DND-41 (cell line): ENCODE results near the gene DES.
A peak's percentile ranks its signal among the peaks of the same experiment; 100 is the strongest.

ENCODE experiments used
- ATAC-seq: fragments of 200-7000 bp; cut with Tn5 transposase; 3 replicates; pipeline ENCODE4 v1.9.1; 2021; ENCODE audit warnings: low read depth; ENCODE audit not compliant: insufficient read depth
- DNase-seq: peaks from one replicate; pipeline ENCODE4 v3.0.0-alpha.2; 2020
- H2AFZ ChIP-seq: 2 replicates; pipeline ENCODE4 v1.6.0; 2012; ENCODE audit warnings: low read depth, low read length
- H3K27ac ChIP-seq: 2 replicates; pipeline ENCODE4 v1.5.1; 2012; ENCODE audit warnings: low read length, inconsistent platforms
- H3K27me3 ChIP-seq: fragments of 200-600 bp; sonication (generic); 2 replicates; pipeline ENCODE4 v1.6.0; 2012; ENCODE audit warnings: low read length, mild to moderate bottlenecking, inconsistent platforms; ENCODE audit not compliant: insufficient read depth, poor library complexity
- H3K36me3 ChIP-seq: 2 replicates; pipeline ENCODE4 v1.5.1; 2012; ENCODE audit warnings: low read length, inconsistent platforms; ENCODE audit not compliant: insufficient read depth
- H3K4me1 ChIP-seq: 2 replicates; pipeline ENCODE4 v1.5.1; 2012; ENCODE audit warnings: mild to moderate bottlenecking, low read length; ENCODE audit not compliant: insufficient read depth
- H3K4me2 ChIP-seq: 2 replicates; pipeline ENCODE4 v1.6.0; 2012; ENCODE audit warnings: mild to moderate bottlenecking, moderate library complexity, low read length, inconsistent platforms; ENCODE audit not compliant: insufficient read depth
- H3K4me3 ChIP-seq, 2 experiments: fragments of 200-600 bp in 1 of 2; shearing (Covaris generic) in 1 of 2; 2 replicates each; pipeline ENCODE4 v1.5.1; 2012 to 2016; ENCODE audit warnings: inconsistent platforms in 2 of 2, low read length in 2 of 2, mild to moderate bottlenecking in 2 of 2, low read depth in 1 of 2, moderate library complexity in 1 of 2
- H3K79me2 ChIP-seq: 2 replicates; pipeline ENCODE4 v1.6.0; 2012; ENCODE audit warnings: low read length, inconsistent platforms; ENCODE audit not compliant: insufficient read depth
- H3K9ac ChIP-seq: 2 replicates; pipeline ENCODE4 v1.6.0; 2012; ENCODE audit warnings: low read depth, mild to moderate bottlenecking, inconsistent platforms, low read length, moderate library complexity
- H3K9me3 ChIP-seq: 2 replicates; pipeline ENCODE4 v1.5.1; 2012; ENCODE audit warnings: low read length, moderate library complexity, mild to moderate bottlenecking, inconsistent platforms; ENCODE audit not compliant: insufficient read depth, severe bottlenecking
- H4K20me1 ChIP-seq: 2 replicates; pipeline ENCODE4 v1.6.0; 2012; ENCODE audit warnings: low read length; ENCODE audit not compliant: insufficient read depth
- CTCF ChIP-seq: IDR thresholded peaks from 2 replicates; pipeline ENCODE4 v1.5.1; 2012; ENCODE audit warnings: borderline replicate concordance, low read length, moderate library complexity, mild to moderate bottlenecking; ENCODE audit not compliant: poor library complexity, severe bottlenecking; ENCODE audit errors: extremely low read depth
- EZH2 ChIP-seq: IDR thresholded peaks from 3 replicates; pipeline ENCODE4 v1.6.1; 2012; ENCODE audit warnings: borderline replicate concordance, low read depth, mild to moderate bottlenecking, moderate library complexity, low read length, inconsistent platforms; ENCODE audit not compliant: severe bottlenecking

DES gene

GRCh38 chr2:219441451-219442255 lies 23.5 kb downstream of the DES start:
- peak; percentile 86 for ATAC-seq
- Histone ChIP-seq H3K27me3 (peaks cover 9% of the 10 kb centered on the region), H3K4me2 (peak overlapping the region; percentile 97), H3K4me3 (peak overlapping the region; percentile 30 to 66; a peak in 3 of 4 replicates), H3K27ac (0 out of 2 replicates have a peak overlapping the region, but pooled peaks have one; percentile 52), H2AFZ (peak overlapping the region; percentile 95), H3K9me3 (no peaks in the 10 kb centered on the region), H4K20me1 (no peaks in the 10 kb centered on the region; the same call in 1 of the 2 replicates), H3K36me3 (no peaks in the 10 kb centered on the region), H3K79me2 (no peaks in the 10 kb centered on the region), H3K4me1 (peaks cover 17% of the 10 kb centered on the region), H3K9ac (peak overlapping the region; percentile 70)
- TF ChIP-seq EZH2 (no peak), CTCF (no peak)
- DNase-seq = peak; percentile 83

- Histone ChIP-seq H3K4me2 (peak overlapping the region; percentile 97), H2AFZ (peak overlapping the region; percentile 61), H3K79me2 (no peaks in the 10 kb centered on the region), H3K36me3 (no peaks in the 10 kb centered on the region), H4K20me1 (no peaks in the 10 kb centered on the region), H3K9ac (peak overlapping the region; percentile 70), H3K4me1 (peaks cover 17% of the 10 kb centered on the region), H3K9me3 (no peaks in the 10 kb centered on the region), H3K27ac (no peak overlapping the region), H3K27me3 (peaks cover 9% of the 10 kb centered on the region), H3K4me3 (peak overlapping the region; percentile 15 to 66; a peak in 3 of 4 replicates)
- DNase-seq (no peak), ATAC-seq (peak; percentile 15)
- TF ChIP-seq EZH2 = no peak
- TF ChIP-seq CTCF = no peak
Measured at GRCh38 chr2:219442256-219443015, 24.3 kb downstream of the DES start.

- TF ChIP-seq EZH2 (no peak), CTCF (no peak)
- Histone ChIP-seq H4K20me1 (no peaks in the 10 kb centered on the region), H3K79me2 (no peaks in the 10 kb centered on the region), H3K27me3 (peaks cover 9% of the 10 kb centered on the region), H3K9ac (peak overlapping the region; percentile 70; the same call in 1 of the 2 replicates), H3K4me2 (peak overlapping the region; percentile 97), H3K27ac (no peak overlapping the region), H3K4me3 (peak overlapping the region in 1 of 2 experiments; percentile 66; a peak in 2 of 4 replicates), H3K4me1 (peaks cover 17% of the 10 kb centered on the region), H3K36me3 (no peaks in the 10 kb centered on the region; the same call in 1 of the 2 replicates), H3K9me3 (no peaks in the 10 kb centered on the region), H2AFZ (no peak overlapping the region)
- DNase-seq (no peak), ATAC-seq (no peak)
Measured at GRCh38 chr2:219443016-219443696, 25.0 kb downstream of the DES start.
